Breast epithelium (tissue), 4 donors: Measurements from ENCODE around the gene PCDHA3. TPM values are rescaled to one million over a fixed set of nuclear protein-coding genes. Genes with fewer than 3 reads are reported as not detected.
"Not testable (repeated sequence)": the region's sequence is repeated elsewhere in the genome, so short reads cannot be mapped to it uniquely, and the experiment has no call there.

ENCODE experiments used
- DNase-seq, 2 donors: peaks; one replicate each; pipeline ENCODE4 v3.0.0-alpha.2; 2019; ENCODE audit warnings: low spot score in 2 of 2
- H3K27ac ChIP-seq, 2 donors: fragments of 200-600 bp; sonication (generic) in 1 of 2; one replicate each; pipeline ENCODE4 v1.5.1; 2016 to 2019; ENCODE audit warnings: mild to moderate bottlenecking in 1 of 2
- H3K27me3 ChIP-seq, 2 donors: fragments of 200-600 bp; sonication (generic) in 1 of 2; one replicate each; pipeline versions ENCODE4 v1.5.1 to v1.6.0; 2017 to 2019; ENCODE audit warnings: control low read depth in 1 of 2, mild to moderate bottlenecking in 1 of 2
- H3K36me3 ChIP-seq: fragments of 200-600 bp; one replicate; pipeline ENCODE4 v1.5.1; 2019
- H3K4me1 ChIP-seq, 2 donors: fragments of 200-600 bp; sonication (generic); one replicate each; pipeline ENCODE4 v1.5.1; 2016 to 2019; ENCODE audit warnings: control low read depth in 1 of 2
- H3K4me3 ChIP-seq, 3 donors: fragments of 200-600 bp; sonication (generic); 1 replicate in 2 of 3; 2 replicates in 1 of 3; pipeline ENCODE4 v1.5.1; 2016 to 2019; ENCODE audit warnings: mild to moderate bottlenecking in 3 of 3, moderate library complexity in 2 of 3
- H3K9me3 ChIP-seq, 2 donors: fragments of 200-600 bp; sonication (generic) in 1 of 2; one replicate each; pipeline ENCODE4 v1.5.1; 2016 to 2019; ENCODE audit warnings: control low read depth in 1 of 2
- POLR2A ChIP-seq: fragments of 450-650 bp; IDR thresholded peaks from one replicate; pipeline ENCODE4 v1.6.1; 2016; ENCODE audit warnings: antibody characterized with exemption, mild to moderate bottlenecking, moderate library complexity
- POLR2AphosphoS5 ChIP-seq, 3 donors: sonication (generic); formaldehyde crosslinking; IDR thresholded peaks; one replicate each; pipeline ENCODE4 v1.6.1; 2017; ENCODE audit warnings: antibody characterized with exemption in 3 of 3
- intact Hi-C: fragments of 100-400 bp; cut with DNase I; formaldehyde crosslinking; loops from one replicate; pipeline ENCODE4 v1.15.1; 2023; ENCODE audit warnings: low total_unique reads
- total RNA-seq, 3 donors: library from RNA; depleted of rRNA; stranded (reverse); fragments of >200 nt; gene quantifications; one replicate each; pipeline ENCODE4 v1.1.0, GENCODE V29; 2016
- TF ChIP-seq, protein P1 (sequence below), 3 donors: fragments of 450-650 bp; IDR thresholded peaks; one replicate each; pipeline ENCODE4 v1.5.1; 2016 to 2017; ENCODE audit warnings: antibody characterized with exemption in 3 of 3, mild to moderate bottlenecking in 3 of 3, moderate library complexity in 3 of 3

PCDHA3 gene
- total RNA-seq, 3 donors from 2014 or later = 0.96 to 2.8 (median 0.98) TPM

DNA sequence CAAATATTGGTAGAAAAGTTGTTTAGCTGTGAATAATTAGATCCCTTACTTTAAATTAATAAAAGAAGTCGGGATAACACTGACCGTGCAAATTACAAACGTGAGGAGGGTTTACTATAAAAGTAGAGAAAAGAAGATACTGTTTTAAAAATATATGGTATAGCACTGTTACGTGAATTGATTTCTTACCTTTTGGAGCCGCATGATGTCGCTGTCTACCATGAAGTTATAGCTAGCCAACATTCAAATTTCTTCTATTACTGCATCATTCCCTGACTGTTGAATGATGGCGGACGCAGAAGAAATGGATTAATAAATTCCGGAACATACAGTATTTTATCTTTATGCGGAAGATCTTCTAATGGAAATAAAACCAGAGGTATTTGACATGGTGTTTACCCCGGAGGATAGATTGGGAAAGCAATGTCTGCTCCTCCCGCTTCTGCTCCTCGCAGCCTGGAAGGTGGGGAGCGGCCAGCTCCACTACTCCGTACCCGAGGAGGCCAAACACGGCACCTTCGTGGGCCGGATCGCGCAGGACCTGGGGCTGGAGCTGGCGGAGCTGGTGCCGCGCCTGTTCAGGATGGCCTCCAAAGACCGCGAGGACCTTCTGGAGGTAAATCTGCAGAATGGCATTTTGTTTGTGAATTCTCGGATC, 27.0 kb downstream of the PCDHA3 start, which contains the start of gene PCDHA6:
Gene PCDHA6, plus strand, starts transcription at position 257 of the 658 bp plus-strand sequence. Its CDS starts 132 bp downstream, at position 389.
- no peaks in the 10 kb centered on the region for H3K4me1 ChIP-seq
- peaks cover 35 to 66% of the 10 kb centered on the region in 2 donors for H3K9me3 ChIP-seq
- DNase-seq = no peak
- peak within 1 kb of the TSS in 1 of 2 donors; percentile 25 for H3K27ac ChIP-seq
- H3K27me3 ChIP-seq = no peaks in the 10 kb centered on the region
- H3K36me3 ChIP-seq = no peaks in the 10 kb centered on the region
- intact Hi-C loops = no loop called here
- no peak for TF ChIP-seq POLR2A
- no peak for TF ChIP-seq POLR2AphosphoS5 (IDR thresholded peaks at IDR 0.05)
- TF ChIP-seq, protein P1, sequence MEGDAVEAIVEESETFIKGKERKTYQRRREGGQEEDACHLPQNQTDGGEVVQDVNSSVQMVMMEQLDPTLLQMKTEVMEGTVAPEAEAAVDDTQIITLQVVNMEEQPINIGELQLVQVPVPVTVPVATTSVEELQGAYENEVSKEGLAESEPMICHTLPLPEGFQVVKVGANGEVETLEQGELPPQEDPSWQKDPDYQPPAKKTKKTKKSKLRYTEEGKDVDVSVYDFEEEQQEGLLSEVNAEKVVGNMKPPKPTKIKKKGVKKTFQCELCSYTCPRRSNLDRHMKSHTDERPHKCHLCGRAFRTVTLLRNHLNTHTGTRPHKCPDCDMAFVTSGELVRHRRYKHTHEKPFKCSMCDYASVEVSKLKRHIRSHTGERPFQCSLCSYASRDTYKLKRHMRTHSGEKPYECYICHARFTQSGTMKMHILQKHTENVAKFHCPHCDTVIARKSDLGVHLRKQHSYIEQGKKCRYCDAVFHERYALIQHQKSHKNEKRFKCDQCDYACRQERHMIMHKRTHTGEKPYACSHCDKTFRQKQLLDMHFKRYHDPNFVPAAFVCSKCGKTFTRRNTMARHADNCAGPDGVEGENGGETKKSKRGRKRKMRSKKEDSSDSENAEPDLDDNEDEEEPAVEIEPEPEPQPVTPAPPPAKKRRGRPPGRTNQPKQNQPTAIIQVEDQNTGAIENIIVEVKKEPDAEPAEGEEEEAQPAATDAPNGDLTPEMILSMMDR (IDR thresholded peaks at IDR 0.05) = no peak
- H3K4me3 ChIP-seq = peak within 1 kb of the TSS in 2 of 3 donors; percentile 41 to 62

DNA sequence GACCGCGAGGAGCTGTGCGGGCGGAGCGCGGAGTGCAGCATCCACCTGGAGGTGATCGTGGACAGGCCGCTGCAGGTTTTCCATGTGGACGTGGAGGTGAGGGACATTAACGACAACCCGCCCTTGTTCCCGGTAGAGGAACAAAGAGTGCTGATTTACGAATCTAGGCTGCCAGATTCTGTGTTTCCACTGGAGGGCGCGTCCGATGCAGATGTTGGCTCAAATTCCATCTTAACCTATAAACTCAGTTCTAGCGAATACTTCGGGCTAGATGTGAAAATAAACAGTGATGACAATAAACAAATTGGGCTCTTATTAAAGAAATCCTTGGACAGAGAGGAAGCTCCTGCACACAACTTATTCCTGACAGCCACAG, 27.5 kb downstream of the PCDHA3 start:
- no peaks in the 10 kb centered on the region for H3K36me3 ChIP-seq
- peaks cover 30 to 65% of the 10 kb centered on the region in 2 donors for H3K9me3 ChIP-seq
- H3K27ac ChIP-seq = peak overlapping the region in 1 of 2 donors; percentile 25
- no peak for DNase-seq
- H3K27me3 ChIP-seq = no peaks in the 10 kb centered on the region
- peak overlapping the region in 2 of 3 donors; percentile 41 to 62 for H3K4me3 ChIP-seq
- TF ChIP-seq, protein P1 (IDR thresholded peaks at IDR 0.05) = no peak
- TF ChIP-seq POLR2AphosphoS5 (IDR thresholded peaks at IDR 0.05) = no peak
- TF ChIP-seq POLR2A = no peak
- H3K4me1 ChIP-seq = no peaks in the 10 kb centered on the region
- intact Hi-C loops = no loop called here

DNA sequence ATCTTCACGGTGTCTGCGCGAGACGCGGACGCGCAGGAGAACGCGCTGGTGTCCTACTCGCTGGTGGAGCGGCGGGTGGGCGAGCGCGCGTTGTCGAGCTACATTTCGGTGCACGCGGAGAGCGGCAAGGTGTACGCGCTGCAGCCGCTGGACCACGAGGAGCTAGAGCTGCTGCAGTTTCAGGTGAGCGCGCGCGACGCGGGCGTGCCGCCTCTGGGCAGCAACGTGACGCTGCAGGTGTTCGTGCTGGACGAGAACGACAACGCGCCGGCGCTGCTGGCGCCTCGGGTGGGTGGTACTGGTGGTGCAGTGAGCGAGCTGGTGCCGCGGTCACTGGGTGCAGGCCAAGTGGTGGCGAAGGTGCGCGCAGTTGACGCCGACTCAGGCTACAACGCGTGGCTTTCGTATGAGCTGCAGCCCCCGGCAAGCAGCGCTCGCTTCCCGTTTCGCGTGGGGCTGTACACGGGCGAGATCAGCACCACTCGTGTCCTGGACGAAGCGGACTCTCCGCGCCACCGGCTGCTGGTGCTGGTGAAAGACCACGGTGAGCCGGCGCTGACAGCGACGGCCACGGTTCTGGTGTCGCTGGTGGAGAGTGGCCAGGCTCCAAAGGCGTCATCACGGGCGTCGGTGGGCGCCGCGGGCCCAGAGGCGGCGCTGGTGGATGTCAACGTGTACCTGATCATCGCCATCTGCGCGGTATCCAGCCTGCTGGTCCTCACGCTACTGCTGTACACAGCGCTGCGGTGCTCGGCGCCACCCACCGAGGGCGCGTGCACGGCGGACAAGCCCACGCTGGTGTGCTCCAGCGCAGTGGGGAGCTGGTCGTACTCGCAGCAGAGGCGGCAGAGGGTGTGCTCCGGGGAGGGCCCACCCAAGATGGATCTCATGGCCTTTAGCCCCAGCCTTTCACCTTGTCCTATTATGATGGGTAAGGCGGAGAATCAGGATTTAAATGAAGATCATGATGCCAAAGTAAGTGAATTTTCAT, 28.9 kb downstream of the PCDHA3 start:
- H3K4me1 ChIP-seq, H3K36me3 ChIP-seq, intact Hi-C loops, DNase-seq, H3K4me3 ChIP-seq, H3K27ac ChIP-seq, H3K27me3 ChIP-seq: not testable (repeated sequence)
- H3K9me3 ChIP-seq = peaks cover 33 to 74% of the 10 kb centered on the region in 2 donors

DNA sequence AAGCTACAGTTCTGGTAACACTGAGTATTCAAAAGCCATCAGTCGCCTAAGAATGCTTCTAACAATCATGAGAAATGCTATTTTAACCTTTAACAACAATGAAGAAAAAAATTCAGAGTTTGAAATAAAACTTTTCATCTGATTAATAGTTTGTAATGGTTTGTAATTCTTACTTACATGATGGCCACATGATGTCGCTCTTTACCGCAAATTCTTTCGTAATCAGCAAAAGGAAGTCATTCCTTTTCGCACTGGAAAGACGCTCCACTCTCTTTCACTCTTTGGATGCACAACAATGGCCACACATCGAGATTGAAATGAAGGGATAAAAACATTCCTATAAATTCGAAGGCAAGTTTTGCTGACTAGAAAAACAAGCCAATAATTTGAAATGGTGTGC, 33.1 kb downstream of the PCDHA3 start, which contains the start of gene PCDHA7:
Gene PCDHA7, plus strand, starts transcription at position 277 of the 400 bp plus-strand sequence. Its CDS starts 115 bp downstream, at position 392.
- Histone ChIP-seq H3K9me3 (peaks cover 41 to 62% of the 10 kb centered on the region in 2 donors), H3K27me3 (no peaks in the 10 kb centered on the region), H3K36me3 (no peaks in the 10 kb centered on the region), H3K27ac (no peak within 1 kb of the TSS), H3K4me1 (no peaks in the 10 kb centered on the region), H3K4me3 (peak within 1 kb of the TSS in 1 of 3 donors; percentile 10)
- TF ChIP-seq POLR2AphosphoS5 (IDR thresholded peaks at IDR 0.05) = no peak
- TF ChIP-seq, protein P1 (IDR thresholded peaks at IDR 0.05) = no peak
- TF ChIP-seq POLR2A = no peak
- DNase-seq = no peak
- intact Hi-C loops = no loop called here

DNA sequence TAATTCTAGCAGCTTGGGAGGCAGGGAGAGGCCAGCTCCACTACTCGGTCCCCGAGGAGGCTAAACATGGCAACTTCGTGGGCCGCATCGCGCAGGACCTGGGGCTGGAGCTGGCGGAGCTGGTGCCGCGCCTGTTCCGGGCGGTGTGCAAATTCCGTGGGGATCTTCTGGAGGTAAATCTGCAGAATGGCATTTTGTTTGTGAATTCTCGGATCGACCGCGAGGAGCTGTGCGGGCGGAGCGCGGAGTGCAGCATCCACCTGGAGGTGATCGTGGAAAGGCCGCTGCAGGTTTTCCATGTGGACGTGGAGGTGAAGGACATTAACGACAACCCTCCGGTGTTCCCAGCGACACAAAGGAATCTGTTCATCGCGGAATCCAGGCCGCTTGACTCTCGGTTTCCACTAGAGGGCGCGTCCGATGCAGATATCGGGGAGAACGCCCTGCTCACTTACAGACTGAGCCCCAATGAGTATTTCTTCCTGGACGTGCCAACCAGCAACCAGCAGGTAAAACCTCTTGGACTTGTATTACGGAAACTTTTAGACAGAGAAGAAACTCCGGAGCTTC, 33.7 kb downstream of the PCDHA3 start:
- DNase-seq, H3K36me3 ChIP-seq, intact Hi-C loops, H3K27me3 ChIP-seq, H3K27ac ChIP-seq, H3K4me1 ChIP-seq: not testable (repeated sequence)
- Histone ChIP-seq H3K4me3 (peak overlapping the region in 1 of 3 donors; percentile 10), H3K9me3 (peaks cover 37 to 57% of the 10 kb centered on the region in 2 donors)
